SIG-M5 treated with dmso at 0.1 percent for 504 hours (cell line): Measurements from ENCODE around the gene PFDN1.
A peak's percentile ranks its signal among the peaks of the same experiment; 100 is the strongest.

ENCODE experiments used
- DNase-seq: peaks from one replicate; lab custom pipeline; 2025; ENCODE audit not compliant: unreplicated experiment; lab: John Stamatoyannopoulos, UW

PFDN1 gene

DNA sequence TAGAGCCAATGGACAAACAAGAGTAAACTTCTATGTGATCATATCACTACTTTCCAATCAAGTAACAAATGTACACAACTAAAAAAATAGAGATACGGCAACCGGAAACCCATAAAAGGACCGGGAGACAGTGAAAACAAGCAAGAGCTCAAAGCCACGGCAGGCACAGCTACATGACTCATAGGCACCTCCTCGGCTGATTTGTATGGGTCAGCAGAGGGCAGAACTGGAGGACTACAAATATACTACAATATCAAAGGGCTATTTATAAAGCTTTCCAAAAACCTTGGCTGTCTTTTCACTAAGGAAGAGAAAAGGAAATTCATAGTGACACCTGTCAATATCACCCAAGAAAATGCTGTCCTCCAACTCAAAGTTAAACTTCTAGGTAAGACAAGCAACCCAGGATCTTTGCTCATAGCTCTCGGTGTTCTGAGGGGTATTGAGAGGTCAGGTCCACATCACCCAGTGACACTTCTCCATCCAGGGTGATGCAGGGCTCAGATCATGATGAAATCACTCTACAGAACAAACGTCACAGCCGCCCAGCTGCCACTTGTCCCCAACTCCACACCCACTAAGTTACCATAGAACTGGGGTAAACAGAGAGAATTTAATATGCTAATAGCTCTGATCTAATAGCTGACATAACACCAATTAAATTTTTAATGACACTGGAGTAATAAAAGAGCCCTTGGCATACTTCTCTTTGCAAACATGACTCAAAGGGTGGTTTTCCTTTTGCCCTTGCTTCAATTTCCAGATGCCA, 41.3 kb downstream of the PFDN1 start:
- DNase-seq, result peak; percentile 55

DNA sequence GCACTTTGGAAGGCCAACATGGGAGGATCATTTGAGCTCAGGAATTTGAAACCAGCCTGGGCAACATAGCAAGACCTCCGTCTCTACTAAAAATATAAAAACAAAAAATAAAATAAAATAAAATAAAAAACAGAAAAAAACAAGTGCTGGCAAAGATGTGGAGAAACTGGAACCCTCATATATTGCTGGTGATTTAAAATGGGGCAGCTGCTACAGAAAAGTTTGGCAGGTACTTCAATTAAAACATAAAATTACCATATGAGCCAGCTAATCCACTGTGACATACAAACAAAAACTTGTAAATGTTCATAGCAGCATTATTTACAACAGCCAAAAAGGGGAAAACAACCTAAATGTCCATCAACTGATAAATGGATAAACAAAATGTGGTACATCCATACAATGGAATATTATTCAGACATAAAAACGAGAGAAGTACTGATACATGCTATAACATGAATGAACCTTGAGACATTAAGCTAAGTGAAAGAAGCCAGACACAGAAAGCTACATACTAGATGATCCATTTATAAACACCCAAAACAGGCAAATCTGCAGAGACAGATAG, 42.7 kb downstream of the PFDN1 start:
- DNase-seq, result no peak

- no peak for DNase-seq
Observed at GRCh38 chr5:140259500-140259899, 43.4 kb downstream of the PFDN1 start.

GRCh38 chr5:140258873-140259272, 44.0 kb downstream of the PFDN1 start:
- DNase-seq, result no peak

- no peak for DNase-seq
Observed at GRCh38 chr5:140258016-140258415, 44.9 kb downstream of the PFDN1 start.

GRCh38 chr5:140256726-140257125, 46.2 kb downstream of the PFDN1 start:
- DNase-seq, result no peak

- DNase-seq, result no peak
Observed at GRCh38 chr5:140255460-140256157, 47.3 kb downstream of the PFDN1 start.

- peak; percentile 35 for DNase-seq
Observed at GRCh38 chr5:140253985-140254384, 48.9 kb downstream of the PFDN1 start.

- no peak for DNase-seq
Observed at GRCh38 chr5:140252470-140253126, 50.3 kb downstream of the PFDN1 start.

DNA sequence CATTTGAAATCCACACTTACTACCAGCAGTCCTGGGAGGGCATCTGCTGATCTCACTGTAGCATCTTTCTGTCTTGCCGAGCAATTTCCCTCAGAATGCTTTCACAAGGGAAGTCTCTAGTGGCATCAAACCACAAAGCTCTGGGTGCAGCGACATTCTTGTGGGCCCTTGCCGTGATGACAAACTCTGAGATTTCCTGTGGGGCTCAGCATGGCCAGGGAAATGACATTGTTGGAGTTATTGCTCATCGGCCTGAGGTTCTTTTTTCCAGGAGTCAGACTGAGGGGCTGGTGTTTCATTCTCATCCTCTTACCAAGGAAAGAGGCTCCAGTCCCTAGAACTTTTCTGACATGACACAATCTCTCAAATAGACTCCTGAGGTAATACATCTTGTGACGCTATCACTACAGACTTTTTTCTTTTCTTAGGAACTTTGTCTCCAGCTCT, 51.4 kb downstream of the PFDN1 start:
- DNase-seq, result peak; percentile 93

GRCh38 chr5:140250386-140250785, 52.5 kb downstream of the PFDN1 start:
- DNase-seq, result no peak

DNA sequence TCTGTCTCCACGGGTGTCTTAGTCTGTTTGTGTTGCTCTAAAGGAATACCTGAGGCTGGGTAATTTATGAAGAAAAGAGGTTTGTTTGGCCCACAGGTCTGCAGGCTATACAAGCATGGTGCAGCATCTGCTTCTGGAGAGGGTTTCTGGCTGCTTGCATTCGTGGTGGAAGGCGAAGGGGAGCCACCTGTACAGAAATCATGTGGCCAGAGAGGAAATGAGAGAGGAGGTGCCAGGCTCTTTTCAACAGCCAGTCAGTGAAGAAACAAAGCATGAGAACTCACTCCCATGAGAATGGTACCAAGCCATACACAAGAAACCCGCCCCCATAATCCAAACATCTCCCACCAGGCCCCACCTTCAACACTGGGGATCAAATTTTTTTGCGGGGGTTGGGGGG, 53.4 kb downstream of the PFDN1 start:
- no peak for DNase-seq

- no peak for DNase-seq
Observed at GRCh38 chr5:140248414-140248813, 54.5 kb downstream of the PFDN1 start.

DNA sequence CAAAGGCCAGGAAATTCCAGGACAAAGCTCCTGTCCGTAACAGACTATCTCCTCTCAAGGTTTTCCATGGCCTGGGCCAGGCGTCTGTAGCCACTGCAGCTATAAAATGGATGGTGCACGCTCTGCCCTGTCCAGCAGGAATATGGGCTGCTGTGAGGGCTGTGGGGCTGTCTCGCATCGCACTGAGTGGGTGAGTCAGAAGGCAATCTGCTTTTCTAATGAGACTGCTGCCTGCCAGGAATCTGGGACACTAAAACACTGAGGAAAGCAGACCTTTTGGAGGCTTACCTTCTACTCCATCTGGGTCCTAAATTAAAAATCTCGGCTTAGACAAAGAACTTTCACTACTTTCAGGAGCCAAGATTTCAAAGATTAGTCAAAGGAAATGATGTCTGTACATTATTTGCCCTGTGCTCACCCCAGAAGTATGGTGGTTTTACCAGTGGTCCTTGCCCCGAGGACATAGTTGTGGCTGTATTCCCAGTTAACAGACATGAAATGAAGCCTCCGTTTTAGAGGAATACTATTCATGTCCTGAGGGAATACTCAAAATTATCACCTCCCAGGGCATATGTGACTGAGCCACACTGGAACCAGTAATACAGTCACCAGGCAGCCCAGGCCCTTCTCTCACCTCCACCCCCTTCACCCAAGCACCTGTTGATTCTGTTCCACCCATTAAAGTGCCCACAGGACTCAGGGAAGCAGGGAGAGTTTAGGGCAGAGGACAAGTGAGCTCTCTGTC, 56.4 kb downstream of the PFDN1 start:
- no peak for DNase-seq

DNA sequence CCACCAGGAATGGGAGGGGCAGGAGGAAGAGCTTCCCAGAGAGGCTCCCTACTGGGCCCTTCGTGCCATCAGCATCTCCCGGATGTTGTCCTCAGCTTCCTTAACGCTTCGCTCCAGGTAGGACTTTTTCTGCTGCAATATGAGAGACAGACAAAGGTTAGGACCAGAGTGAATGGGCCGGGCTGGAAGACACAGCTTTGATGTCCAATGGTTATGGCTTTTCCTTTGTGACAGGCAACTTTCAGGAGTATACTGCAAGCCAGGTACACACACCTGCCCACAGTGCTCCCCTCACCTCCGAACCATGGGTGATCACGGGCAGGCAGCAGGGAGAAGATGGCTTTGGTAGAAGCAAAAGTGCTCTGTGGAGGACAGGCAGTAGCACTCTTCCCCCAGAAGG, 57.0 kb downstream of the PFDN1 start:
- no peak for DNase-seq

DNA sequence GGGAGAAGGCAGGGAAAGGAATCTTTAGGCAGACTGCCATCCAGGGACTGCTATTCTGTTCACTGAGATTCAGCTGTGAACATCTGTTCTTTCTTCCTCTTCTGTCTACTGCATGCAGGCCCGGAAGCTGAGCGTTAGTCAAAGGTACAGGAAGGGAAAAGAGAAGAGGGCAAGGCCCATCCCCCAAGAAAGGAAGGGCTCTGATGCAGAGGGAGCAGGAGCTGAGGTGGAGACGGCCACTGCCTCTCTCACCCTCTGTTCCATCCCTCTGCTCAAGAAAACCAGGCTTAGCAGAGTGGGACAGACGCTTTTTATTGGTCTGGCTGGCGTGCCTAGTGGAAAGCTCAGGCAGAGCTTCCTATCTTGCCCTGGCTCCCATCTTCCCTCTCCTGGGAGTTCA, 57.6 kb downstream of the PFDN1 start:
- DNase-seq, result no peak

GRCh38 chr5:140244525-140245025, 58.3 kb downstream of the PFDN1 start:
- DNase-seq, result peak; percentile 67

GRCh38 chr5:140243706-140244250, 59.1 kb downstream of the PFDN1 start:
- no peak for DNase-seq

DNA sequence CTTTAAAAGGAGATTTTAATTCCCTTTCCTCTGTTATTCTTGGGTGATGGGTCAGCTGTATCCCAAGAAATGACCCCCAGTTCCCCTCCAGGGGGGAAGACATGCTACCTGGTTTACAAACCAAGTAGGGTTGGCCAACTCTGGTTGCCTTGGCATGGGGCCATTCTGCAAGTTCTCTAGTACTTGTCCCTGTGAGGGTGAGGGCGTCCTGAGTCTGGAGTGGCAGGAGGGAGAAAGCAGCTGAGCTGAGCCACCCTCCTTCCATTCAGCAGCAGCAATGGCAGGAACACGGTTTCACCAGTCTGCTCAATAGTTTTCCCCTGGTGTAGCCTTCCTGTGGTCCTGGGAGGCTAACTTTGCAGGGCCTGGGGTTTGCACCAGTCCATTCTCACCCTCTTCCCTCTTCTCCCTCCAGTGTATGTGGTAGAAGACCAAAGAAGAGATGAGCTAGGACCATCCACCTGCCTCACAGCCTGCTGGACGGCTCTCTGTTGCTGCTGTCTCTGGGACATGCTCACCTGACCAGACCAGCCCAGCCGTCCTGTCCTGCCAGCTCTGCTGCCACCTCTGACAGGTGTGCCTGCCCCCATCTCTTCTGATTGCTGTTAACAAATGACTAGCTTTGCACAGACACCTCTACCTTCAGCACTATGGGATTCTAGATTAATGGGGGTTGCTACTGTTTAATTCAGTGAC, 59.9 kb downstream of the PFDN1 start:
- DNase-seq, result no peak

GRCh38 chr5:140242099-140242498, 60.8 kb downstream of the PFDN1 start:
- no peak for DNase-seq
